Measurements from ENCODE around the gene DIS3L2. TPM values are rescaled to one million over a fixed set of nuclear protein-coding genes. Genes with fewer than 3 reads are reported as not detected.
A peak's percentile ranks its signal among the peaks of the same experiment; 100 is the strongest.
"Not testable (repeated sequence)": the region's sequence is repeated elsewhere in the genome, so short reads cannot be mapped to it uniquely, and the experiment has no call there.

The DIS3L2 gene
- polyA plus RNA-seq, 1 experiment, result 8.2 TPM

- Histone ChIP-seq H3K27ac (ENCODE audit: low read depth, low read length) (no peak overlapping the region), H3K4me3 (ENCODE audit: low read depth, low read length) (no peak overlapping the region), H3K9me3 (ENCODE audit: control insufficient read depth, insufficient read depth, low read length) (no peaks in the 10 kb centered on the region), H3K27me3 (ENCODE audit: control insufficient read depth, insufficient read depth, low read length) (no peaks in the 10 kb centered on the region)
- TF ChIP-seq CTCF (IDR thresholded peaks at IDR 0.05; ENCODE audit: low read depth, low read length), result peak; percentile 6; the same call in 1 of the 2 replicates
- ChIA-PET CTCF (no interaction called here), POLR2A (no interaction called here)
- no peak for DNase-seq (ENCODE audit: low read depth, low spot score)
Measured at GRCh38 chr2:232367591-232368233, 406.2 kb downstream of the DIS3L2 start.

- Histone ChIP-seq H3K27me3 (ENCODE audit: control insufficient read depth, insufficient read depth, low read length) (no peaks in the 10 kb centered on the region), H3K4me3 (ENCODE audit: low read depth, low read length) (no peak overlapping the region), H3K9me3 (ENCODE audit: control insufficient read depth, insufficient read depth, low read length) (no peaks in the 10 kb centered on the region), H3K27ac (ENCODE audit: low read depth, low read length) (no peak overlapping the region)
- DNase-seq (ENCODE audit: low read depth, low spot score), result no peak
- ChIA-PET CTCF (no interaction called here), POLR2A (no interaction called here)
- no peak for TF ChIP-seq CTCF (IDR thresholded peaks at IDR 0.05; ENCODE audit: low read depth, low read length)
Measured at GRCh38 chr2:232368311-232368731, 406.8 kb downstream of the DIS3L2 start.

GRCh38 chr2:232369126-232369951, 407.8 kb downstream of the DIS3L2 start:
- CTCF ChIA-PET, result no interaction called here
- no peak for TF ChIP-seq CTCF (IDR thresholded peaks at IDR 0.05; ENCODE audit: low read depth, low read length)
- H3K27ac ChIP-seq (ENCODE audit: low read depth, low read length), result no peak overlapping the region
- H3K4me3 ChIP-seq (ENCODE audit: low read depth, low read length), result no peak overlapping the region
- peaks cover 2% of the 10 kb centered on the region for H3K27me3 ChIP-seq (ENCODE audit: control insufficient read depth, insufficient read depth, low read length)
- DNase-seq (ENCODE audit: low read depth, low spot score), result no peak
- no peaks in the 10 kb centered on the region for H3K9me3 ChIP-seq (ENCODE audit: control insufficient read depth, insufficient read depth, low read length)
- POLR2A ChIA-PET, result no interaction called here

- CTCF ChIA-PET; DNase-seq (ENCODE audit: low read depth, low spot score); H3K4me3 ChIP-seq (ENCODE audit: low read depth, low read length); H3K27me3 ChIP-seq (ENCODE audit: control insufficient read depth, insufficient read depth, low read length); H3K27ac ChIP-seq (ENCODE audit: low read depth, low read length); POLR2A ChIA-PET; H3K9me3 ChIP-seq (ENCODE audit: control insufficient read depth, insufficient read depth, low read length): not testable (repeated sequence)
Measured at GRCh38 chr2:232370007-232370406, 408.5 kb downstream of the DIS3L2 start.

GRCh38 chr2:232372231-232373208, 411.0 kb downstream of the DIS3L2 start:
- Histone ChIP-seq H3K27ac (ENCODE audit: low read depth, low read length) (no peak overlapping the region), H3K9me3 (ENCODE audit: control insufficient read depth, insufficient read depth, low read length) (no peaks in the 10 kb centered on the region), H3K4me3 (ENCODE audit: low read depth, low read length) (no peak overlapping the region), H3K27me3 (ENCODE audit: control insufficient read depth, insufficient read depth, low read length) (peaks cover 2% of the 10 kb centered on the region)
- DNase-seq (ENCODE audit: low read depth, low spot score), result no peak
- ChIA-PET POLR2A (interaction anchor here (0.7 kb wide), 1 partner anchor 14 kb away, joined by 3 read pairs; no protein-coding TSS in a partner anchor), CTCF (interaction anchor here (0.9 kb wide), 1 partner anchor 472 kb away, joined by 3 read pairs; no protein-coding TSS in a partner anchor)
- TF ChIP-seq CTCF (IDR thresholded peaks at IDR 0.05; ENCODE audit: low read depth, low read length), result no peak

Data from AG04450 (cell line).